GM19467 (cell line): ENCODE data around the gene USP47.

ENCODE experiments used
- ATAC-seq: cut with Tn5 transposase; IDR thresholded peaks from one replicate; pipeline ENCODE4 v1.9.1; 2021; ENCODE audit warnings: mild to moderate bottlenecking, moderate library complexity; ENCODE audit not compliant: unreplicated experiment

USP47 gene

DNA sequence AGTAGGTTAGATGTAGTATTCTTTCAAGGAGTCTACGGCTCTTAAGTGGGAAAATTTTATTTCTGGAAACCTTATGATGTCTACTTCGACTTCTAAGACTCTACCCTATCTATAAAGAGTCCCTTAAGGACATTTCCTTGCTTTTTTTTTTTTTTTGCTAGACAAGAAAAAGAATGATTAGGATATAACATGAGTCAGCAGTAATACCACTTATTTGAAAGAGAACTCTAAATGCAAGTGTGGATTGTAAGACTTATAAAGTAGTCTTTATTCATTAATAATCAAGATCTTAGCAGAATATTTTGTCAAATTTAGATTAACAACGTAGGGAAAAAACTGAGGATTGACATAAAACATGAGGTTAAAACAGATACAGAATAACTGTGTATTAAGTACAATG, 95.7 kb downstream of the USP47 start:
- ATAC-seq = no peak

DNA sequence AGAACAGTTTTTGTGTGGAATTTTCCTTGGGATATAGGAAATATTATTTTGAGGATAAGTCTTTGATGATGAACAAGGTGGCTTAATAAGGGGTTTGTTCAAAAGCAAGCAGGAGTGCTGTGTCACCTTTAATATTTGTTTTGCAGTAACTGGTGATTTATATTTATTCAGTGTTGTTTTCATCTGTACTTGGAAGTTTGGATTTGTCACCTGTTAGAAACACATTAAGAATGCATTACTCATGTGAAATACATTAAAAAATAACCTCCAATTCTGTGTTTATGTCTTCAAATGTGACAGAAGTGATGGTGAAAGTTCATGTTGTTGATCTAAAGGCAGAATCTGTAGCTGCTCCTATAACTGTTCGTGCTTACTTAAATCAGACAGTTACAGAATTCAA, 96.2 kb downstream of the USP47 start:
- ATAC-seq = no peak

DNA sequence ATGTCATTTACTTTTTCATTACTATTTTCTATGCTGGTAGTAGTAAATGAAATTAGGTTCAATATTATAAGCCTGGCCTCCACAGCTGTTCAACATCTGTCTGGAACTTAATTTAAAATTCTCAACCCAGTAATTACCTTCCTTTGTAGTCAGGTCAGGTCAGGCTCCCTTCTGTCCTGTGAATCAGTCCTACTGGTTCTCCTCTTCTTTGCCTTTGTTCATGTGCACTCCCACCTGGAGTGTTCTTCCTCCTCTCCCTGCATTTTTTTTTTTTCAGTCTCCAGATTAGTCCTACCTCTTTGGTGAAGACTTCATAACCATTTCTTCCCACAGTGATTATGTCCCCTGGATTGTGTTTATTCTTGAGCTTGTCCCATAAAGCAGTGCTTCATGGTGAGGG, 98.8 kb downstream of the USP47 start:
- no peak for ATAC-seq

DNA sequence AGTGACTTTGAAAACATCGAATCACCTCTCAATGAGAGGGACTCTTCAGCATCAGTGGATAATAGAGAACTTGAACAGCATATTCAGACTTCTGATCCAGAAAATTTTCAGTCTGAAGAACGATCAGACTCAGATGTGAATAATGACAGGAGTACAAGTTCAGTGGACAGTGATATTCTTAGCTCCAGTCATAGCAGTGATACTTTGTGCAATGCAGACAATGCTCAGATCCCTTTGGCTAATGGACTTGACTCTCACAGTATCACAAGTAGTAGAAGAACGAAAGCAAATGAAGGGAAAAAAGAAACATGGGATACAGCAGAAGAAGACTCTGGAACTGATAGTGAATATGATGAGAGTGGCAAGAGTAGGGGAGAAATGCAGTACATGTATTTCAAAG, 100.9 kb downstream of the USP47 start:
- ATAC-seq = no peak

DNA sequence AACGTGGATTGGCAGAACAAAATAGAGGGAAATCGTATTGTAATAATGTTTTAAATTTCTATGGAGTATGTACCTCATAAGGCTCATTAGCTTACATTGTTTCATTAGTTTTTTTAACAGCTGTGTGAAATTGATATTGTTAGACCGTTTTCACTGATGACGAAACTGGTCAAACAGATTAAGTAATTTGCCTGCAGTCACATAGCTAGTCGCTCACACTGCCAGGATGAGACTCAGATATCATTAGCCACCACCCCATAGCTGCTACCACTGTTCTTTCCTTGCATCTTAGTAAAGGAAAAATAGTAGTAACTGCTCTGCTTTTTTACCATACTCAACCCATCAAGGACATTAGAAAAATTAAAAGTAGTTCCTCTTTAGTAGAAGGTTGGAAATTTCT, 102.7 kb downstream of the USP47 start:
- ATAC-seq = no peak

DNA sequence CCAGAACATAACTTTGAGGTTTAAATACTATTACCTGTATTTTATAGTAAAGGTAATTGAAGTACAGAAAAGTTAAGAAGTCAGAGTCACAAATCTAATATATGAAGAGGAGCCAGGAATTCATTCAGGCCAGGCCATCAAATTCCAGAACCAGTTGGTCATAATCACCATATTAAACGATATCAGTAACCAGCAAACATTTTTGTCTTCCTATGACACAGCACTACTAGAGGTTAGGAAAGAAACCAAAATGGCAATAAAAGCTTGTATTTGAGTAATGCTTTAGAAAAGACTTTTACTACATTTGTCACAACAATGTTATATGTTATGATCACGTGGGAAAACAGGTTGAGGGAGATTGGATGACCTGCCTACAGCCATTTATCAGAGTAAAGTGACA, 104.4 kb downstream of the USP47 start:
- ATAC-seq = no peak

DNA sequence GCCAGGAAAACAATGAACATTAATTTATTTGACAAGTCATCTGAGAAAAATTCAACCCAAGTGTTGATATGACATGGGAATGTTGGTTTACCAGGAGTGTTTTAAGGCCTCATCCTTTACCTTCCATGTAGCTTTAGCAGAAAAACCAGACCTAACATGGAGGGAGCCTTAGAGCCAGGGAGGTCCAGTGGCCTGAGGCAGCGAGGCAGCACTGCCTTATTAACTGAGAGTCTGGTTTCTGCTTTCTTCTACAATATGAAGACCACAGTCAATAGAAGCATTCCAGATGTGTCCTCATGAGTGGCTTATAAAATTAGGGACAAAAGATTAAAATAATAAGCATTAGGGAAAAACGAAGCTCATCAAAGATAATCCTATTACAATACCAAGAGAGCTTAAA, 105.1 kb downstream of the USP47 start:
- no peak for ATAC-seq

DNA sequence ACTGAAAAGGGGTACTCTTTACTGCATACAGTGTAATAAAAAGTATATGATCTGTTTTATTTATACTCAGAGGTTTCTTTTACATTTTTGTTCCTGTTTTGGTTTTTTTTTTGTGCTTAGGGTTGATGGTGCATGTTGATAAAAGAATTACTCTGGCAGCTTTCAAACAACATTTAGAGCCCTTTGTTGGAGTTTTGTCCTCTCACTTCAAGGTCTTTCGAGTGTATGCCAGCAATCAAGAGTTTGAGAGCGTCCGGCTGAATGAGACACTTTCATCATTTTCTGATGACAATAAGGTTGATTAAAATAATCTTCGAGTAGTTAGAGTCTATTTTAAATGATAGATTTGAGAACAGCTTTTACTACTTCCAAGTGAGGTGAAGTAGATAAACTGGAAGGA, 106.1 kb downstream of the USP47 start:
- ATAC-seq = no peak

DNA sequence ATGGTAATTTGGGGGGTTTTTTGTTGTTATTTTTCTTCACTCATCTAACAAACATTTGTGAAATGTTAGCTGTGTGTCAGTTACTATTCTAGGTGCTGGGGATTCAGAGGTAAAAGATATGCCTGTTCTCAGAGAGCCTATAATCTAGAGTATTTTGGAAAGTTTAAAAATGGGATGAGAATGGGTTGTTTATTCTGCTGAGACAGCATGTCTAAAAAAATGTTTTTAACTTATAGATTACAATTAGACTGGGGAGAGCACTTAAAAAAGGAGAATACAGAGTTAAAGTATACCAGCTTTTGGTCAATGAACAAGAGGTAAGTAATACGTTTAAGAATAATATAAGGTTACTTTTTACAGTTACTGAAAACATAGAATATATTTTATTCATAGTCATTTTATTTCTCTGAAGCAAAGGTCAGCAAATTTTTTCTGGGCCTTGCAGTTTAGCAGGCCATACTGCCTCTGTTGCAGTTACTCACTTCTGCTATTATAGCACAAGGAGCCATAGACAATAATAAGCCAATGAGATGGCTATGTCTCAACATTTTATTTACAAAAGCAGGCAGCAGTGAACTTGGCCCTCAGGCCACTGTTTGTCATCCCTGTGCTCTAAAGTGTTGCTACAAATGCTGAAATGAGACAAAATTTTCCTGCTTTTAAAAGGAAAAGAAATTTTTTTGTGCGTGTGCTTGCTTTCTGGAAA, 106.6 kb downstream of the USP47 start:
- no peak for ATAC-seq

DNA sequence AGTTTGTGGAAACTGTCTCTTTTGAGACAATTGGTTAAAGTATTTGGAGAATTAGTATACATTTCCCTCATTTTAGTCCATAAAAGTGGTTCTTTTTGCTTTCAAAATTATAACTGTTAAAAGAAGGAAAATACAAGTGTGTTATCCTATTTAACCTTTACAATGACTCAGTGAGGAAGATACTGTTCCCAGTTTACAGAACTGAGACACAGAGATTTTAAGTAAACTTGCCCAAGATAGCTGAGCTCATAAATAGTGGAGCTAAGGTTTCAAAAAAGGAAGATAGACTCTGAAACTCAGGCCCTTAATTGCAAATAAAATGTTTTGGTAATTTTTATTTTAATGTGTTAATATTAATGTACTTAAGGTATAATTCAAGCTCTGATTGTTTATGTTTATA, 107.7 kb downstream of the USP47 start:
- no peak for ATAC-seq

DNA sequence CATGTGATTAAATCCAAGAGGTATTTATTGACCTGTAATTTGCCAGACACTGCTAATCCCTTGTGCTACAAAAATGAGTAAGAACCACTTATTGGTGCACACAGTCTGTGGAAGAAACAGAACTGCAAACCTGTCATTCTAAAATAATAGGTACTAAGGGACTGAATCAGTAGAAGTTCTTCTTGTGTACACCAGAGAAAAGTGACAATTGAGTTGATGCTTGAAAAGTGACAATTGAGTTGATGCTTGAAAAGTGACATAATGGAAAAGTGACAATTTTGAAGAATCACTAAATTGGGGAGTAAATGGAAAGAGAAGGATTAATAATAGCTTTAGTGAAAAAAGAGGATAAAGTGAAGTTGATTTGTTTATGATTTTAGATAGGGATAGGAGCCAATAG, 110.3 kb downstream of the USP47 start:
- no peak for ATAC-seq

DNA sequence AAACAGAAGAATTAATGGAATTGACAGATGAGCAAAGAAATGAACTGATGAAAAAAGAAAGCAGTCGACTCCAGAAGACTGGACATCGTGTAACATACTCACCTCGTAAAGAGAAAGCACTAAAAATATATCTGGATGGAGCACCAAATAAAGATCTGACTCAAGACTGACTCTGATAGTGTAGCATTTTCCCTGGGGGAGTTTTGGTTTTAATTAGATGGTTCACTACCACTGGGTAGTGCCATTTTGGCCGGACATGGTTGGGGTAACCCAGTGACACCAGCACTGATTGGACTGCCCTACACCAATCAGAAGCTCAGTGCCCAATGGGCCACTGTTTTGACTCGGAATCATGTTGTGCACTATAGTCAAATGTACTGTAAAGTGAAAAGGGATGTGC, 114.2 kb downstream of the USP47 start:
- no peak for ATAC-seq

DNA sequence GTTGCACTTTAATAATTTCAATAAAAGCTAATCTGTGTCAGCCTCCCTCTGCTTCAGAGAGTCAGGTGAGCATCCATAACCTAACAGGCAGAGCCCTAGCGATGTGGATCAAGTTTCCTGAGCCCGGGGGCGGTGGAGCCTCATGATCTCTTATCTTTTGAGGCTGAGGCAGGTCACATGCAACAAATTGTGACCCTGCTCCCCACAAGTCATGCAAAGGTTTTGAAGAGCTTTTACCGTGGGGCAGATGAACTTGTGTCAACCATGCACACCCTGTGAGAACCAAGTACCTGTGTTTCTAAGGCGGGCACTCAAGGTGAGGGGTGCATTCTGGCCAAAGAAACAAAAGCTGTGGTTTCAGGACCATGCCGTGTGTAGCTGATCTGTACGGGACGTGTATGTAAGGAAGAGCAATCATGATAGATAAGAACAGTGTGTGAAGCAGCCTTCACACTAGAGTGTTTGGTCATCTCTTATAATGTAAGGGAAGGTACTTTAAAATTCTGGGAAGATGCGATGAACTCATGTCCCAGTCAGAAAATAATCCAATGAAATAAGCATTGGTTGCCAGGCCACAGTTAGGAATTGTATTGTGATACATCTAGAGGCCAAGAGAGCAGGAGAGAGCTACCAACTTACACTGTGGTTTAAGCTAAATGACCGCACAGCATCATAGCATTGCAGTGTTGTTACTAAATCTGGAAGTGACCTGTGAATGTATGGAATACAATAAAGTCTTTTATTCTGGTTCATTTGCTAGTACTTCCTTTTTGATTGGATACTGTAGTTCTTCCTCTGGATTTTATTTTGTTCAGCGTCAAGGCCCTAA, 116.8 kb downstream of the USP47 start:
- no peak for ATAC-seq

DNA sequence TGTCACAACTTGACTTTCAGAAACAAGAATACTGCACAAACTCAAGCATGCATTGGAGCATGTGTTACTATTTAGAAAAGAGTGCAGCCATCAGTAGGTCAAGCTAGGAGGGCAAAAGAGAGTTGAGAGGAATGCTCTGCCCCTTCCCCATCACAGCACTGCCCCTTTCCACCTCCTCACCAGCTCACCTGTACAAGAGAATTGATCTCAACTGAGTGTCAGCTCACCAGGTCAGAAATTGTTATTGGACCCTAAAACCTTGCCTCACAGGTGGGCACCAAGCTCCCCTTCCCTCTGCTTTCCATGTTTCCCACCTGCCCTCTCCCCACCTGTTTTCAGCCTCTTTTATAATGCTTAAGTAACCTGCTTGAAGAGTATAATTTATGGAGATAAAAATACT, 117.8 kb downstream of the USP47 start:
- ATAC-seq = no peak

DNA sequence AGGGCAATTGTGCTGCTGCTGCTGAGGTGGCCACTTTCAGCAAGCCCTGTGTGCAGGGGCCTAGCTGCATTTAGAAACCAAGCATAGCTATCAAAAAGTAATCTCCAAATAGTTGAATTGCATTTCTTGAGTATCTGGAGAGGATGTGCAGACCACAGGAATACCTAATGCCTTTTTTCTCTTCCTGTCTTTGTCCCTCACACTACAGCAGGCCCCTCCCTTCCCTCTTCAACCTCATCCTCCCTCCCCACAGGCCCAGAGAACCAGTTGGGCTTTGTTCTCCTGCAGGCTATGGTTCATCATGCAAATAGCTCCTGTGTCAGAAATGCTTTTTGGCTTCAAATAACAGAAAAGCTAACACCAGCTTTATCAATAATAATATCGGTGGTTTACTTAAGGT, 118.9 kb downstream of the USP47 start:
- ATAC-seq = no peak

DNA sequence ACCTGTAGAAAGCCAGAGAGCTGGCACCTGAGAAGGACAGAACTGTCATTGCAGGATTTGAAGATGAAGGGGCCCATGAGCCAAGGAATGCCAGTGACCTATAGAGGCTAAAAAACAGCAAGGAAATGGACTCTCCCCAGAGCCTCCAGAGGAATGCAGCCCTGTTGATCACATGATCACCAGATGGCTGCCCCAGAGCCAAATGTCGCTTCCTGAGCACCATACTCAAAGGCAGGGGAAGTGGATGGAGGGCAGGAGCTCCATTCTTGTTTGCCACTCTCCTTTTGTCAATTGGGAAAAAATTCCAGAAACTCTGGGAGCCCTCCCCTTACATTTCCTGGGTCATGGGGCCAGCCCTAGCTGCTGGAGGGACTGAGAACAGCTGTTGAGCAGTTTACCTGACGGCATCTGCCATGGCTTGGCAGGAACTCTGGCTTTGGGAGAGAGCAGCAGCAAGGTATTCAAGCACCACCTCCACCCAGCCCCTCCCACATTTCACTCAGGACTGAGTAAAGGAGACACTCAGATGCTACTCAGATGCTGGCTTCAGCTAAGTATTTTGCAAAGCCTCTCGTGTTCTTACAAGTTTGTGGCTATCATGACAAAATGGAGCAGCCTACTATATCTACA, 119.7 kb downstream of the USP47 start:
- no peak for ATAC-seq

DNA sequence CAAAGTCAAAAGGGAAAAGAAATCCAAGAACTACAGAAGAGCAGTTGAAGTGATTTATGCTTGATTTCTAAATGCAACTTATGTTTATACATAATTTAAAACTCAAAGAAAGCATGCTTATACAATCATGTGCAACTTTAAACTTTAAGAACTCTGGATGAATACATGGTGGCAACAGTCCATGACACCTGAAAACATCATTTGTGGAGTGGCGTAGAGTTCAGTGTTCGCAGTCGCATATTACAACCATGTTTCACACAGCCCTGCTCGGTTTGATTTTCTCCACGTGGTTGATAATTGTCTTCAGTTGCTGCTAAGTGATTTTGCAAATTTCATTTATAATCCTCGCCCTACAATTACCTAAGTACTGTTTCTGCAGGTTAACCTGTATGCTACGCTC, 121.3 kb downstream of the USP47 start:
- ATAC-seq = no peak

DNA sequence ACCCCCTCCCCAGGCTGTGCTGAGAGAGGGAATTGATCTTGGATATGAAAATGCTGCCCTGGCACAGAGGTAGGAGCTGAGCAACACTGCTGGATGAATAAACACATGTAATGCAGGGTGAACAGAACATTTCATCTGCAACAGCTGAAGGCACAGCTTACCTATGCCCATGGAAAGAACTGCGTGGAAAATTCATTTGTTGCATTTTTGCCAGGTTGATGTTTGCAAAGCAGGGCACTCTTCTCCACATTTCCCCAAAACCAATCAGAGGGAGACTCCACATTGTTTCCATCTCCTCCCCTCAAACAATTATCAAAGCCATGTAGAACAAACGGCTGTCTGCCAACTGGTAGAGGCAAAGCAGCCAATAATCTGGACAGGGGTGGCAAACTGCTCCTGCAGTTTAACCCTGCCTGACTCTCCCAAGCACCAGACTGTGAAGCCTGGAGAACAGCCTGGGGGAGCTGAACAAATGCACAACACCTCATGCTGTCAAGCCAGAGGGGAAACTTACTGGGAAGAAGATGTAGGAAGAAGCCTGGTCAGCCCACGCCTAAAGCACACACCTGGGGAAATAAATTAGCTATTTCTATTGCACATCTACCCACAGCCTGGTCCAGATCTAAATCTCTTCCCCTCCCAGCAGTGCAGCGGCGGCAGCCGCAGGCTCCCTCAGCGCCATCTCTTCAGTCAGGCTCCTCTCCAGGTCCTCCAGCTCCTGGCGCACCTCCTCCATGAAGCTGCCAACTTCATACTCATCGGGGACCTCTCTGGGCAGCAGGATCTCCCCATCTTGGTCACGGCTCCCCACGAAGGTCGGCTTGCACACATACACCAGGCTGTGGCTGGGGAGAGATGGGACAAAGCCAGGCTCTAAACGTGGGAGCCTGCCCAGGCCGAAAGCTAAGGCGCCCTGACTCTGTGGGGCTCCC, 122.3 kb downstream of the USP47 start:
- ATAC-seq = no peak

DNA sequence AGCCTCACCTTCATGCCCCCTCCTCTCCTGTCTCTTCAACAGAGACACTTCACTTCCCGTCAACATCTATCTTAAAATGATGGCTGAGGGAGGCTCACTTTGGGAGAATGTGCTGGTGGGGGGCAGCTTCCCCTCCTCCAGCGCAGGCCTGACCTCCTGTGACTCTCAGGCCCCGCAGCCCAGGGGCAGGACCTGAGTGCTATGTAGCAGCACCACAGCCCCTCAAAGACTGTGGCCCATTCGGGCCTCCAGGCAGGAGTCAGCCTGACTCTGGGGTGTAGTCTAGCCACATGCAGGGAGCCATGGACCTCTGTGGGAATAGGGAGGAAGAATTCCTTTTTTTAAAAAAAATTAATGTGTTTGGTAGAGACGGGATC, 123.0 kb downstream of the USP47 start:
- ATAC-seq = no peak

DNA sequence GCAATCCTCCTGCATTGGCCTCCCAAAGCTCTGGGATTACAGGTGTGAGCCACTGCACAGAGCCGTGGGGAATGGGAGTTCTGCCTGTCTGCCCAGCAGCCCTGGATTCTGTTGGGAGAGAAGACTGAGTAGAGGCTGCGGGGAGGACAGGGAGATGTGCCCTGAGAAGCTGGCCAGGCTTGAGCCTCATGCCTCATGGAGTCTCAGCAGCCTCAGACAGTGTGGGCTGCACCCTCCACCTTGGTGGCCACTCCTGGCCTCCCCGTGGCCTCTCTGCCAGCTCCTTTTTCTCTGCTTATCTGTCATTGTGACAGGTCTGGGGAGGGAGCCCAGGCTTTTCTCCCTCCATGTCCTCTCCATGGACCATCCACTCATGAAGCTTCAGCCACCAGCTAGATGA, 123.4 kb downstream of the USP47 start:
- no peak for ATAC-seq
